ENCODE measurements around the gene CDC25B.

DNA sequence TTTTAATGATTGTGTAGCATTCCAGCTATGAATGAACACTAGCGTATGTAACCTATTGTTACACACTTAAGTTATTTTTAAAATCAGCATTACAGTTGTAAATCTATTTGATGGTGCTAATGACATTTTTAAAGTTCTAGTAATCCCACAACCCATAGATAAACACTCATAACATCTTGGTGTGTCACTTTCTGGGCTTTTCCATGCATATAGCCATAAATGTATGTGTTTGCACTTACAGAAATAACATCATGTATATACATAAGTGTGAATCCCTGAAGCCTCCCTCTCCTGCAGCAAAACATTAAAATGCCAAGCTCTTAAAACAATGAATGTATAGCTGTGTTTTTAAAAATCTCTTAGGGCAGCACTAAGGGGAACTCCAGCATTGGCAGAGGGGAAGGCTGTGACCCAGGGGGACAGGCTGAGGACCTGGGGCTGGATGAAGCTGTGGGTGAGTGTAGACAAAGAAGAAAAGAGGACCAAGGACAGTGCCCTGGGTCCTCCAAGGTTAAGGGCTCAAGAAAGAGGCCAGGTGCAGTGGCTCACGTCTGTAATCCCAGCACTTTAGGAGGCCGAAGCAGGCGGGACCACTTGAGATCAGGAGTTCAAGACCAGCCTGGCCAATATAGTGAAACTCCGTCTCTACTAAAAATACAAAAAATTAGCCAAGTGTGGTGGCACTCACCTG lies 8.6 kb upstream of the CDC25B start:
- TF ChIP-seq CTCF (IDR thresholded peaks at IDR 0.05; ENCODE audit: low read depth, low read length) (no peak), POLR2A (IDR thresholded peaks at IDR 0.05; ENCODE audit: extremely low read depth, insufficient read length) (no peak)

All from NB4 (cell line).